ENCODE measurements around the gene MAML2. TPM values are rescaled to one million over a fixed set of nuclear protein-coding genes. Genes with fewer than 3 reads are reported as not detected.

Gene MAML2
- total RNA-seq, 1 donor from 2014 or later, result 18.7 TPM

GRCh38 chr11:96008161-96008720 lies 334.8 kb downstream of the MAML2 start:
- Mint-ChIP-seq H3K27me3 (ENCODE audit: low read depth) (no peaks in the 10 kb centered on the region), H3K9me3 (peaks cover 3% of the 10 kb centered on the region), H3K36me3 (ENCODE audit: low read depth) (peaks cover 3% of the 10 kb centered on the region), H3K27ac (ENCODE audit: unreplicated experiment) (no peak overlapping the region), H3K4me1 (peaks cover 25% of the 10 kb centered on the region), H3K4me3 (no peak overlapping the region)
- no peak for DNase-seq (ENCODE audit: low read depth, low spot score)
- no peak for TF ChIP-seq CTCF (conservative IDR thresholded peaks at IDR 0.05)

GRCh38 chr11:96006037-96006436 lies 337.0 kb downstream of the MAML2 start:
- TF ChIP-seq CTCF (conservative IDR thresholded peaks at IDR 0.05), result no peak
- Mint-ChIP-seq H3K27me3 (ENCODE audit: low read depth) (no peaks in the 10 kb centered on the region), H3K36me3 (ENCODE audit: low read depth) (peaks cover 12% of the 10 kb centered on the region), H3K4me3 (no peak overlapping the region), H3K9me3 (peaks cover 13% of the 10 kb centered on the region), H3K27ac (ENCODE audit: unreplicated experiment) (no peak overlapping the region), H3K4me1 (peaks cover 5% of the 10 kb centered on the region)
- DNase-seq (ENCODE audit: low read depth, low spot score), result no peak

- no peak for TF ChIP-seq CTCF (conservative IDR thresholded peaks at IDR 0.05)
- Mint-ChIP-seq H3K27me3 (ENCODE audit: low read depth) (no peaks in the 10 kb centered on the region), H3K4me3 (no peak overlapping the region), H3K4me1 (peaks cover 9% of the 10 kb centered on the region), H3K9me3 (peaks cover 13% of the 10 kb centered on the region), H3K27ac (ENCODE audit: unreplicated experiment) (no peak overlapping the region), H3K36me3 (ENCODE audit: low read depth) (peaks cover 12% of the 10 kb centered on the region)
- DNase-seq (ENCODE audit: low read depth, low spot score), result no peak
Observed at GRCh38 chr11:96004862-96005261, 338.1 kb downstream of the MAML2 start.

- H3K4me1 Mint-ChIP-seq, result peaks cover 18% of the 10 kb centered on the region
- no peak overlapping the region for H3K4me3 Mint-ChIP-seq
- H3K27ac Mint-ChIP-seq (ENCODE audit: unreplicated experiment), result no peak overlapping the region
- H3K36me3 Mint-ChIP-seq (ENCODE audit: low read depth), result peaks cover 12% of the 10 kb centered on the region
- no peak for TF ChIP-seq CTCF (conservative IDR thresholded peaks at IDR 0.05)
- peaks cover 13% of the 10 kb centered on the region for H3K9me3 Mint-ChIP-seq
- no peaks in the 10 kb centered on the region for H3K27me3 Mint-ChIP-seq (ENCODE audit: low read depth)
- no peak for DNase-seq (ENCODE audit: low read depth, low spot score)
Observed at GRCh38 chr11:96002754-96003290, 340.2 kb downstream of the MAML2 start.

GRCh38 chr11:96002339-96002738 lies 340.7 kb downstream of the MAML2 start:
- peaks cover 13% of the 10 kb centered on the region for H3K9me3 Mint-ChIP-seq

More at GRCh38 chr11:96002339-96002738, 340.7 kb downstream of the MAML2 start:
- H3K27me3 Mint-ChIP-seq (ENCODE audit: low read depth), result no peaks in the 10 kb centered on the region
- no peak for DNase-seq (ENCODE audit: low read depth, low spot score)
- H3K36me3 Mint-ChIP-seq (ENCODE audit: low read depth), result peaks cover 12% of the 10 kb centered on the region
- no peak overlapping the region for H3K27ac Mint-ChIP-seq (ENCODE audit: unreplicated experiment)
- H3K4me1 Mint-ChIP-seq, result peaks cover 18% of the 10 kb centered on the region
- no peak overlapping the region for H3K4me3 Mint-ChIP-seq
- TF ChIP-seq CTCF (conservative IDR thresholded peaks at IDR 0.05), result no peak
